ENCODE measurements around the gene CKB. TPM values are rescaled to one million over a fixed set of nuclear protein-coding genes. Genes with fewer than 3 reads are reported as not detected.

CKB gene
- total RNA-seq, 3 donors from 2014 or later = 1,316 to 3,346 (median 2,079) TPM

DNA sequence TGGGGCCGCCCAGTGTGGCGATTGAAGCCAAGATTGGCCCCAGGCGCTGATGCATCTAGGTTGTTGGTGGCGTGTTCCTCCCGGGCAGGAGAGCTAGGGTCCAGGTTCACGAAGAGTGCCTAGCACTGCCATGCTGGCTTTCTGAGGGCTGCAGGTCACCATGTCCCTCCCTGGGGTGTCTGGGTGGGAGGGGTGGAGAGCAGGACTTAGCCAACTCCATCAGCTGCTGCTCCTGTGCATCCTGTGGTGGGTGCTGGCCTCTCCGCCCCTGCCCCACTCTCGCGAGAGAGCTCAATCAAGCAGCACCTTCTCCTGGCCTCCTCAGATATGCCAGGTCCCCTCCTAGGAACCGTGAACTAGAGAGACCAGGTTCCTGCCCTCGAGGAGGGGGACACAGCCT is 8.2 kb upstream of the CKB start:
- ATAC-seq (no peak), DNase-seq (peak in 1 of 3 donors; percentile 24)
- intact Hi-C loops (cut with DNase I, micrococcal nuclease) = no loop called here
- H3K4me1 ChIP-seq (ENCODE audit: low read depth) = peaks cover 32% of the 10 kb centered on the region
- no peaks in the 10 kb centered on the region for H3K9me3 ChIP-seq
- no peaks in the 10 kb centered on the region for H3K36me3 ChIP-seq (ENCODE audit: low read depth)
- H3K4me3 ChIP-seq = no peak overlapping the region
- TF ChIP-seq, protein P1, sequence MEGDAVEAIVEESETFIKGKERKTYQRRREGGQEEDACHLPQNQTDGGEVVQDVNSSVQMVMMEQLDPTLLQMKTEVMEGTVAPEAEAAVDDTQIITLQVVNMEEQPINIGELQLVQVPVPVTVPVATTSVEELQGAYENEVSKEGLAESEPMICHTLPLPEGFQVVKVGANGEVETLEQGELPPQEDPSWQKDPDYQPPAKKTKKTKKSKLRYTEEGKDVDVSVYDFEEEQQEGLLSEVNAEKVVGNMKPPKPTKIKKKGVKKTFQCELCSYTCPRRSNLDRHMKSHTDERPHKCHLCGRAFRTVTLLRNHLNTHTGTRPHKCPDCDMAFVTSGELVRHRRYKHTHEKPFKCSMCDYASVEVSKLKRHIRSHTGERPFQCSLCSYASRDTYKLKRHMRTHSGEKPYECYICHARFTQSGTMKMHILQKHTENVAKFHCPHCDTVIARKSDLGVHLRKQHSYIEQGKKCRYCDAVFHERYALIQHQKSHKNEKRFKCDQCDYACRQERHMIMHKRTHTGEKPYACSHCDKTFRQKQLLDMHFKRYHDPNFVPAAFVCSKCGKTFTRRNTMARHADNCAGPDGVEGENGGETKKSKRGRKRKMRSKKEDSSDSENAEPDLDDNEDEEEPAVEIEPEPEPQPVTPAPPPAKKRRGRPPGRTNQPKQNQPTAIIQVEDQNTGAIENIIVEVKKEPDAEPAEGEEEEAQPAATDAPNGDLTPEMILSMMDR (IDR thresholded peaks at IDR 0.05) = no peak

DNA sequence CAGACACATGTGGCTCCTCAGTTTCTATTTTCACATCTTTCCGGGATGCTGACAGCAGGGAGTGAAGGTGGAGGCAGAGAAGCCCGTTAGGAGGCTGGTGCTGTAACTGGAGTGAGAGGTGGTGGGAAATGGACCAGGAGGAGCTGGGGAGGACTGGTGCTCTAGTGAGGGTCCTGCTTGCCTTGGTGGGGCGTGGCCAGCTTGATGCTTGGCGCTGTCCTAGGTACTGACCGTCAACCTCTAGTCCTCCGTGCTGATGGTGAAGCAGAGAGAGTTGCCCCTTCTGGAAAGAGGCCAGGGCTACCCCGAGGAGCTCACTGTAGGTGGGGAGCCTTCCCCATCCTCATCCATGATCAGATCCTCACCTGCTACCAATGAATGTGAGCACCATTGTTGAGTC is 7.8 kb upstream of the CKB start:
- Histone ChIP-seq H3K9me3 (no peaks in the 10 kb centered on the region), H3K4me1 (ENCODE audit: low read depth) (peaks cover 34% of the 10 kb centered on the region), H3K36me3 (ENCODE audit: low read depth) (no peaks in the 10 kb centered on the region), H3K4me3 (no peak overlapping the region)
- ATAC-seq (no peak), DNase-seq (peak in 1 of 3 donors; percentile 48)
- TF ChIP-seq, protein P1 (IDR thresholded peaks at IDR 0.05) = no peak
- intact Hi-C loops (cut with DNase I, micrococcal nuclease) = no loop called here

DNA sequence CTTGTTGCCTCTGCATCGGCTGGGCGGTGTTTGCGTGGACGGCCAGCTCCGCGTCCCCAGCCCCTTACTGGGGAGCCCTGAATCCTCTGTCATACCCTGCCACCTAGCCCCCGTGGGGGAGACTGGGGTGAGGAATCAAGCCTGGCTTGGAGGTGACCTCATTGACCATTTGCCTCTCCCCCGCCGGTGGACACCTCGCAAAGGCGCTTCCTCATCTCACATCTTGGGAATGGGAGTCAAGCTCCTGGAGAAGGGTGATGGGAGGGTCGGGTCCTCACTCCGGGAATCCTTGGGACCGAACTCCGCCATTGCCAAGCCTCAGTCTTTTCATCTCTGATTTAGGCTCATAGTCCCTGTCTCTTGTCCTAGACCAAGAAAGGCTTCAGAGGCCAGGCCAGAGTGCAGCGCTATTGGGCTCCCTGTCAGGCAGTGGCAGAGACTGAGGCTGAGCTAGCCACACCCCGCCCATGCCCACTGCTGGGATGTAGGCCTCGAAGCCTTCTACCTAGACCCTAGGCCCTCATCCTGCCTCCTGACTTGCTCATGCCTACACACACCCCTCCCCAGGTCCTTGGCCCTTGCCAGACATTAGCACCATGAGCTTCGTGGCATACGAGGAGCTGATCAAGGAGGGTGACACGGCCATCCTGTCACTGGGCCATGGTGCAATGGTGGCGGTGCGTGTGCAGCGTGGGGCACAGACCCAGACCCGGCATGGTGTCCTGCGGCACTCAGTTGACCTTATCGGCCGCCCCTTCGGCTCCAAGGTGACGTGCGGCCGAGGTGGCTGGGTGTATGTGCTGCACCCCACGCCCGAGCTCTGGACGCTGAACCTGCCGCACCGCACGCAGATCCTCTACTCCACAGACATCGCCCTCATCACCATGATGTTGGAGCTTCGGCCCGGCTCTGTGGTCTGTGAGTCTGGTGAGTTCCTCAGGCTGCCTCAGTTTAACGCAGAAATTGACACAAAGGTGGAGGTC is 7.0 kb upstream of the CKB start:
- H3K36me3 ChIP-seq (ENCODE audit: low read depth) = no peaks in the 10 kb centered on the region
- H3K4me1 ChIP-seq (ENCODE audit: low read depth) = peaks cover 40% of the 10 kb centered on the region
- no peak for ATAC-seq
- H3K9me3 ChIP-seq = no peaks in the 10 kb centered on the region
- DNase-seq = peak in 1 of 3 donors; percentile 42
- TF ChIP-seq, protein P1 (IDR thresholded peaks at IDR 0.05) = no peak
- H3K4me3 ChIP-seq = peak overlapping the region; percentile 68
- intact Hi-C loops (cut with DNase I, micrococcal nuclease) = no loop called here

DNA sequence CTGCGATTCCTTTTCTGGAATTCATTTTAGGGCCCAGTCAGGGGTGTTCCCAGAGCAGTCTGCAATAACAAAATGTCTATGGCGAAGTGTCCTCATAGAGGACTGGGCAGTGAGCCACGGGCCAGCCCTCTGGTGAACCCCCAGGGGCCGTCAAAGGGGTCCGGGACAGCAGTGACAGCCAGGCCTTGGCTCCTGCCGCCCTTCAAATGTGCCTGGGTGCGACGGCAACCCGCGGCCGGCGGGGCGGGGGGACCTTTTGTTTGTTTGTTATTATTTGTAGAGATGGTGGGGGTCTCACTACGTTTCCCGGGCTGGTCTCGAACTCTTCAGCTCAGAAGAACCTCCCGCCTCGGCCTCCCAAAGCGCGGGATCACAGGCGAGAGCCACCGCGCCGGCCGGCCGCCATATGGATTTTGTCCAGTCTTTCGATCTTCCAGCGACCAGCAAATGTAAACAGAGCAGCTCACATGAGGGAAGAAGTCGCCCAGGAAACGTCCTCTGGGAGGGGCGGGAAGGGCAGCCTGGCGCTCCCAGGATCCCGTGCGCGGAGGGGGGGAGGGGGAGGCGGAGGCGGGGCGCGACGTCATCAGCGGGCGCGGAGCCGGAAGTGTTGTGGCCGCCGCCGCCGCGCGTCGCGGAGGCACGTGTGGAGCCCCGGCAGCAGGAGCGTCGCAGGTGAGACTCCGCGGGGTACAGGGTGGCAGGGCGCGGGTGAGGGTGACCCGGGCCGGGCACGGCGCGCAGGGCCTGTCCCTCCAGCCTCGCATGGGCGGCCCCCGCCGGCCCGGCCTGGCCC is 6.2 kb upstream of the CKB start, which contains the start of gene TRMT61A:
TSS of gene TRMT61A (plus strand) at position 610 of the 796 bp plus-strand sequence. CDS start 783 bp downstream, outside the sequence.
- Histone ChIP-seq H3K4me1 (ENCODE audit: low read depth) (peaks cover 46% of the 10 kb centered on the region), H3K4me3 (peak within 1 kb of the TSS; percentile 68), H3K9me3 (no peaks in the 10 kb centered on the region), H3K36me3 (ENCODE audit: low read depth) (no peaks in the 10 kb centered on the region)
- intact Hi-C loops (cut with DNase I, micrococcal nuclease) = no loop called here
- ATAC-seq = peak; percentile 89
- TF ChIP-seq, protein P1 (IDR thresholded peaks at IDR 0.05) = no peak
- DNase-seq = peak; percentile 91 to 93 (median 91)

DNA sequence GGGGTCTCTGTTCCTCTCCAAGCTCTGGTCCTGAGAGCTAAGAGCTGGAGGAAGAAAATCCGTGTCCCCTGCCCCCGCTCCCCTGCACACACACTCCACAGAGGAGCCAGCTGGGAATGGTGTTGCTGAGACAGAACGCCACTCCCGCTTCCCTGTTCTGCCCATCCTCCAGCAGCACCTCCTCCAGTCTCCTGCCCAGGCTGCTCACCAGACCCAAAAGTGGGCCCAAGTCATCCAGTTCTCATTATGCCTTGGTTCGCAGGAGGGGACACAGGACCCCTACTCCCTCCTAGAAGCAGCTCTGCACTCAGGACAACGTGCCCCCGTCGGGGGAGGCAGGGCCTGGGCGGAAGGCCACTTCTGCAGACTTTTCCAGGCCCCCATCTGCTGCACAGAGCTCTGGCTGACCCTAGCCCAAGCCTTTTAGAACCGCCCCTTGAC is 5.5 kb upstream of the CKB start:
- peak overlapping the region; percentile 68 for H3K4me3 ChIP-seq
- TF ChIP-seq, protein P1 (IDR thresholded peaks at IDR 0.05) = no peak
- DNase-seq (peak in 2 of 3 donors; percentile 66 to 75), ATAC-seq (peak; percentile 66)
- intact Hi-C loops (cut with DNase I, micrococcal nuclease) = no loop called here
- H3K36me3 ChIP-seq (ENCODE audit: low read depth) = no peaks in the 10 kb centered on the region
- peaks cover 48% of the 10 kb centered on the region for H3K4me1 ChIP-seq (ENCODE audit: low read depth)
- no peaks in the 10 kb centered on the region for H3K9me3 ChIP-seq
